Colonic mucosa (tissue), 4 donors: ENCODE measurements around the gene CAMTA1. TPM values are rescaled to one million over a fixed set of nuclear protein-coding genes. Genes with fewer than 3 reads are reported as not detected.

Experiments used
- DNase-seq: peaks from one replicate; pipeline ENCODE4 v3.0.0-alpha.2; 2020
- H3K27ac ChIP-seq: fragments of 200-600 bp; one replicate; pipeline ENCODE4 v1.8.0; 2021
- H3K27me3 ChIP-seq: fragments of 200-600 bp; one replicate; pipeline ENCODE4 v1.8.0; 2021
- H3K36me3 ChIP-seq: fragments of 200-600 bp; one replicate; pipeline ENCODE4 v1.8.0; 2021
- H3K4me1 ChIP-seq: fragments of 200-600 bp; one replicate; pipeline ENCODE4 v1.8.0; 2021; ENCODE audit warnings: mild to moderate bottlenecking
- H3K4me3 ChIP-seq: fragments of 200-600 bp; one replicate; pipeline ENCODE4 v1.8.0; 2021
- H3K9ac ChIP-seq, 2 donors: one replicate each; pipeline ENCODE4 v1.7.0; 2013; ENCODE audit warnings: control low read depth in 2 of 2, low read depth in 2 of 2, low read length in 2 of 2
- H3K9me3 ChIP-seq: fragments of 200-600 bp; one replicate; pipeline ENCODE4 v1.8.0; 2021
- intact Hi-C: fragments of 100-400 bp; cut with DNase I; formaldehyde crosslinking; loops from one replicate; pipeline ENCODE4 v1.14.1; 2022
- total RNA-seq, 2 donors: library from RNA; stranded (reverse); fragmentation: NEBNext Ultra II Directional in 1 of 2; extraction: Animal tissue kit (Norgen Biotek cat#: 25700) in 1 of 2; gene quantifications; one replicate each; pipeline ENCODE4 v1.2.1, GENCODE V29; 2021
- TF ChIP-seq, protein P1 (sequence below): fragments of 200-600 bp; IDR thresholded peaks from one replicate; pipeline ENCODE4 v1.8.0; 2022; ENCODE audit warnings: antibody characterized with exemption, mild to moderate bottlenecking
- donor health status: healthy.
- donor health status: DM: no; HTN: no; CAD: no.
- donor health status: DM: no; HTN: no; CAD: no.

The CAMTA1 gene
- total RNA-seq, 2 donors from 2014 or later = 76.8 to 92.8 TPM

DNA sequence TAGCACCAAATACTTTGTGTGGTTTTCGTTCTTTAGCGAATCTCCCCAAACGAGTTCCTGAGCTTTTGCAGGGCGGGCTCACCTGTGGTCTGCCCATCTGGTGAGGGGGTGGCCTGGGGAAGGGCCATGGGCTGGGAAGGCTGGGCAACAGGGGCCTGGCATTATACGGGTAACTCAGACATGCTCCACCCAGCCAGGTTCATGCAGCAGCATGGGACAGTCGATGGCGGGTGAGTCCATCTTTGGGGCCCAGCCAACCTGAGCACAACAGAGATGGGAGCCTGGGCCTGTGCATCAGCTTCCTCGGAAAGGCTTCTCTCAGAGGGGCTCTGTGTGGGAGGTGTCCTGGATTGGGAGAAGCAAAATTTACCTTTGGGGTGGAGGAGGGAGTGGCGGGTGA, 302.6 kb downstream of the CAMTA1 start:
- intact Hi-C loops = no loop called here
- Histone ChIP-seq H3K36me3 (no peaks in the 10 kb centered on the region), H3K9me3 (no peaks in the 10 kb centered on the region), H3K4me3 (no peak overlapping the region), H3K27me3 (no peaks in the 10 kb centered on the region), H3K9ac (no peak overlapping the region), H3K27ac (no peak overlapping the region), H3K4me1 (no peaks in the 10 kb centered on the region)
- TF ChIP-seq, protein P1, sequence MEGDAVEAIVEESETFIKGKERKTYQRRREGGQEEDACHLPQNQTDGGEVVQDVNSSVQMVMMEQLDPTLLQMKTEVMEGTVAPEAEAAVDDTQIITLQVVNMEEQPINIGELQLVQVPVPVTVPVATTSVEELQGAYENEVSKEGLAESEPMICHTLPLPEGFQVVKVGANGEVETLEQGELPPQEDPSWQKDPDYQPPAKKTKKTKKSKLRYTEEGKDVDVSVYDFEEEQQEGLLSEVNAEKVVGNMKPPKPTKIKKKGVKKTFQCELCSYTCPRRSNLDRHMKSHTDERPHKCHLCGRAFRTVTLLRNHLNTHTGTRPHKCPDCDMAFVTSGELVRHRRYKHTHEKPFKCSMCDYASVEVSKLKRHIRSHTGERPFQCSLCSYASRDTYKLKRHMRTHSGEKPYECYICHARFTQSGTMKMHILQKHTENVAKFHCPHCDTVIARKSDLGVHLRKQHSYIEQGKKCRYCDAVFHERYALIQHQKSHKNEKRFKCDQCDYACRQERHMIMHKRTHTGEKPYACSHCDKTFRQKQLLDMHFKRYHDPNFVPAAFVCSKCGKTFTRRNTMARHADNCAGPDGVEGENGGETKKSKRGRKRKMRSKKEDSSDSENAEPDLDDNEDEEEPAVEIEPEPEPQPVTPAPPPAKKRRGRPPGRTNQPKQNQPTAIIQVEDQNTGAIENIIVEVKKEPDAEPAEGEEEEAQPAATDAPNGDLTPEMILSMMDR = no peak
- no peak for DNase-seq

DNA sequence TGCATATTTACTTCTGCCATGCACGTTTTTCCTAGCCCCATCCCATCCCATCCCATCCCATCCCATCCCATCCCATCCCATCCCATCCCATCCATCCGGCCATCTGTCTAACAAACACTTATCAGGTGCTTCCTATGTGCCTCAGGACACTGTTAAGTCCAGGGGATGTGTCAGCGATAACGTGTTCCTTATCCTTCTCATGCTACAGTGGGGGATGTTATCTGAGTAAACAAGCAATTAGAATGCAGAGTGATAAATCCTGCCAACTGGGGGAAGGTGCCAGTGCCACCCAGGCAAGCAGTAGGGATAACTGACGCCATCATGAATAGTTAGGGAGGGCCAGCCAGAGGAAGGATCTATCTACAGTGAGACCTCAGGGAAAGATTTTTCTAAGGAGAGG, 304.2 kb downstream of the CAMTA1 start:
- no peak for DNase-seq
- intact Hi-C loops = no loop called here
- no peaks in the 10 kb centered on the region for H3K36me3 ChIP-seq
- H3K9ac ChIP-seq = no peak overlapping the region
- no peak overlapping the region for H3K4me3 ChIP-seq
- TF ChIP-seq, protein P1 = no peak
- H3K9me3 ChIP-seq = no peaks in the 10 kb centered on the region
- H3K27ac ChIP-seq = no peak overlapping the region
- no peaks in the 10 kb centered on the region for H3K4me1 ChIP-seq
- H3K27me3 ChIP-seq = no peaks in the 10 kb centered on the region

DNA sequence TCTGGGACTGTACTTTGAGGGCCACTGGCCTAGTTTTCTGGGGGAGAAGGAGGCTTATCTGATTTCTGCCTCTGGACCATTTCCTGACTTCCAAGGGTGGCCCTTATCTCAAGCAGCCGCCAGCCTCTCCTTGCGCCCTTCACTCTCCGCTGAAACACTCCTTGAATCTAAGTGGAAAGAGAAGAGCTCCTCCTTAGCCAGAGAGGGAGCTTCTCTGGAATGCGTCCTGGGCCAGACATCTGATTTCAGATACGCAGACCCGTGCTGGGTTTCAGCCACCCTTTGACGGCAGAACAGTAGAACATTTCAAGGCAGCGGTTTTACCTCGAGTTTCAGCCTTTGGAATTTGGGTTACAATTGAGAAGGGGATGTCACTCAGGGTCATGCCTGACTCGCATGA, 308.0 kb downstream of the CAMTA1 start:
- Histone ChIP-seq H3K9me3 (no peaks in the 10 kb centered on the region), H3K4me1 (no peaks in the 10 kb centered on the region), H3K4me3 (no peak overlapping the region), H3K27me3 (no peaks in the 10 kb centered on the region), H3K27ac (no peak overlapping the region), H3K36me3 (no peaks in the 10 kb centered on the region), H3K9ac (no peak overlapping the region)
- TF ChIP-seq, protein P1 = no peak
- intact Hi-C loops = no loop called here
- DNase-seq = no peak

DNA sequence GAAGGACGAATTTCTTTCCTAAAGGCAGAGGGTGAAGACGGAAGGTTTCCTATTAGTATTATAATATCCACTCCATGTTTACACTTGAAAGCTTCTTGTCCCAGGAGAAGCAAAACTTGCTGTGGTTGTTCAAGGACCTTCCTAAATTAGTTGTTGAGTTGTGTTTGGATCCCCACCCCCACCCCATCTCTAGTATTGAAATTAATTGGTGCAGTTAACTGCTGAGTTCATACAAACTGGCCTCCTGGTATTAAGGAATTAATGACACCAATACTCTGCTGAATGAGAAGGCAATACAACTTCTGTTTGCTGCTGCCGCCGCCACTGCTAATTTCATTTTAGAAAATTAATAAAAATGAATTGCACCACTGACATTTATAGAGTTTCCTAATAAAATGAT, 308.8 kb downstream of the CAMTA1 start:
- TF ChIP-seq, protein P1 = no peak
- Histone ChIP-seq H3K4me3 (no peak overlapping the region), H3K9me3 (no peaks in the 10 kb centered on the region), H3K27me3 (no peaks in the 10 kb centered on the region), H3K4me1 (no peaks in the 10 kb centered on the region), H3K27ac (no peak overlapping the region), H3K36me3 (no peaks in the 10 kb centered on the region), H3K9ac (no peak overlapping the region)
- no peak for DNase-seq
- intact Hi-C loops = no loop called here

DNA sequence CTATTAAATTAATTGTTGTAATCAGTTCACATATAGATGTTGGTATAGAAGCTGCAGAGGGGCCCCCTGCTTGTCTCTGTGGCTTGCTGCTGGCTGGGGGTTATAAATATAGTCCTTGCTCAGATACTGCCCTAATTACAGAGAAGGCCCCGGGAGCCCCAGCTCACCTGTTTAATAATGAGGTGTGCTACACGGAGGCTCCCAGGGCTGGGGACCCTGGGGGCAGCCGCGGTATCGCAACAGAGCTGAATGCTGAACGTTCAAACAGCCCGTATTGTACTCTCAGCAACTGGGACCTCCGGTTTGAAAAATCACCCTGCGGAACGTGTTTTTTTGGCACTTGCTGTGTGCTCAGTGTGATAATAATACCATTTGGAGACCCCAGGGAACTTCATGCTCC, 309.3 kb downstream of the CAMTA1 start:
- no peak overlapping the region for H3K27ac ChIP-seq
- no peak overlapping the region for H3K4me3 ChIP-seq
- intact Hi-C loops = no loop called here
- TF ChIP-seq, protein P1 = no peak
- no peaks in the 10 kb centered on the region for H3K9me3 ChIP-seq
- no peaks in the 10 kb centered on the region for H3K36me3 ChIP-seq
- no peaks in the 10 kb centered on the region for H3K4me1 ChIP-seq
- no peak overlapping the region for H3K9ac ChIP-seq
- no peak for DNase-seq
- H3K27me3 ChIP-seq = no peaks in the 10 kb centered on the region
